Caco-2 (cell line): ENCODE results near the gene GAS6. TPM values are rescaled to one million over a fixed set of nuclear protein-coding genes. Genes with fewer than 3 reads are reported as not detected.

ENCODE experiments used
- BruUV-seq: library from RNA; stranded (reverse); fragments of 400-500 nt; replicated peaks from 2 replicates; lab custom pipeline; 2021; lab: Mats Ljungman, UMichigan
- CTCF ChIA-PET: fragments of 300-600 bp; sonication (Branson Sonifier 250); formaldehyde crosslinking; loops from one replicate; lab custom pipeline; 2022; ENCODE audit warnings: antibody characterized with exemption; lab: Charles Lee
- POLR2A ChIA-PET: fragments of 300-600 bp; sonication (Branson Sonifier 250); formaldehyde crosslinking; loops from one replicate; lab custom pipeline; 2022; ENCODE audit warnings: antibody characterized with exemption; lab: Charles Lee
- DNase-seq, 2 experiments: peaks; one replicate each; pipeline versions ENCODE4 v3.0.0 to v3.0.0-alpha.2; 2020 to 2022
- H3K27me3 ChIP-seq: replicated peaks from 2 replicates; pipeline ENCODE4 v1.6.0; 2011; ENCODE audit warnings: low read length; ENCODE audit not compliant: control insufficient read depth, insufficient read depth
- H3K36me3 ChIP-seq: 2 replicates; pipeline ENCODE4 v1.5.1; 2011; ENCODE audit warnings: low read length; ENCODE audit not compliant: control insufficient read depth, insufficient read depth
- H3K4me1 ChIP-seq: fragments of 250-450 bp; sonication (Bioruptor Pico); 2 replicates; pipeline ENCODE4 v1.5.1; 2020; ENCODE audit warnings: mild to moderate bottlenecking
- H3K4me3 ChIP-seq: 2 replicates; pipeline ENCODE4 v1.5.1; 2011; ENCODE audit warnings: low read depth, mild to moderate bottlenecking, control low read depth, low read length
- H3K9me3 ChIP-seq: fragments of 250-450 bp; sonication (Bioruptor Pico); 2 replicates; pipeline ENCODE4 v1.5.1; 2020; ENCODE audit warnings: mild to moderate bottlenecking, moderate library complexity
- H3K27ac Mint-ChIP-seq: one replicate; pipeline ENCODE4 v1.8.0; 2022; ENCODE audit warnings: mixed read lengths; ENCODE audit not compliant: unreplicated experiment
- H3K27me3 Mint-ChIP-seq: one replicate; pipeline ENCODE4 v1.8.0; 2022; ENCODE audit warnings: mixed read lengths; ENCODE audit not compliant: insufficient read depth, unreplicated experiment
- H3K36me3 Mint-ChIP-seq: one replicate; pipeline ENCODE4 v1.8.0; 2022; ENCODE audit warnings: mild to moderate bottlenecking, mixed read lengths; ENCODE audit not compliant: insufficient read depth, unreplicated experiment
- H3K4me1 Mint-ChIP-seq: one replicate; pipeline ENCODE4 v1.8.0; 2022; ENCODE audit warnings: low read depth, mixed read lengths; ENCODE audit not compliant: unreplicated experiment
- H3K4me3 Mint-ChIP-seq: one replicate; pipeline ENCODE4 v1.8.0; 2022; ENCODE audit warnings: mild to moderate bottlenecking, moderate library complexity, mixed read lengths; ENCODE audit not compliant: unreplicated experiment
- H3K9me3 Mint-ChIP-seq: one replicate; pipeline ENCODE4 v1.8.0; 2022; ENCODE audit warnings: mixed read lengths; ENCODE audit not compliant: unreplicated experiment
- intact Hi-C: fragments of 100-400 bp; cut with micrococcal nuclease; formaldehyde crosslinking; loops from one replicate; pipeline ENCODE4 v1.10.0; 2022; ENCODE audit not compliant: unreplicated experiment
- total RNA-seq: library from RNA; stranded (reverse); gene quantifications from 2 replicates; pipeline ENCODE4 v1.2.3, GENCODE V29; 2022
- TF ChIP-seq, protein P1 (sequence below), 2 experiments: fragments of 200-600 bp in 1 of 2; IDR thresholded peaks; 1 replicate in 1 of 2; 2 replicates in 1 of 2; pipeline versions ENCODE4 v1.5.1 to v1.8.0; 2011 to 2022; ENCODE audit warnings: antibody characterized with exemption in 1 of 2, control low read depth in 1 of 2, inconsistent platforms in 1 of 2, low read depth in 1 of 2, low read length in 1 of 2, mild to moderate bottlenecking in 1 of 2, moderate library complexity in 1 of 2; ENCODE audit not compliant: insufficient read depth in 1 of 2, severe bottlenecking in 1 of 2, unreplicated experiment in 1 of 2

GAS6 gene
- total RNA-seq, 1 experiment from 2014 or later = 34.8 TPM

DNA sequence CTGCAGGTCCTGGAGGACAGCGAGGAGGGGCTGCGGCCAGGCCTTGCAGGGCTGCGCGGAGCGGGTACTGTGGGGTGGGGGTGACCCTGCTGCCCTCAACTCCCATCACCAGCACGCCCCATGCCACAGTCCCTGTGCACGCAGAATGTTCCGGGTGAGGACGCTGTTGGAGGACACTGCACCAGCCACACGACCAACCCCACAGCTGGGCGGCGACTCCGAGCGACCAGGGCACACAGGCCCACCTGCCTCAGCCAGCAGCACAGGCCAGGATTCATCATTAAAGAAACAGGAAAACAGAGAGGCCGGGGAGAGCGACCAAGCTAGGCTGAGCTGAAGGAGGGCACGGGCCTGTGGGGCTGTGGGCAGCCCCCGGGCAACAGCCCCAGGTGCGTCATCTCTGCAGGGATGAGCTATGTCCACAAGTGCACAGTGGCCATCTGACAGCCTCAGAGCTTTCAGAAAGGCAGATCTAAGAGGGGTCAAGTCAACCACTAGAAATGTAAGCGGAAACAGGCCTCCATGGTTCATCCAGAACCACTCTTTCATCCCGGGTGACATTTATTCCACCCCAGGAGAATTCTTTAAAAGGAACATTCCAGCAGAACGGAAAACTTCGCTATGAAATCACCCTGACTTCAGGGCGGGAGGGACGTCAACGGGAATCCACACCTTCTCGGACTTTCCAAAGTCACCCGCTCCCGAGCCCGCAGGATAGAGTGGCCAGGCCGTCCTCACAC lies 1.5 kb downstream of the GAS6 start:
- H3K9me3 Mint-ChIP-seq = no peaks in the 10 kb centered on the region
- TF ChIP-seq, protein P1, sequence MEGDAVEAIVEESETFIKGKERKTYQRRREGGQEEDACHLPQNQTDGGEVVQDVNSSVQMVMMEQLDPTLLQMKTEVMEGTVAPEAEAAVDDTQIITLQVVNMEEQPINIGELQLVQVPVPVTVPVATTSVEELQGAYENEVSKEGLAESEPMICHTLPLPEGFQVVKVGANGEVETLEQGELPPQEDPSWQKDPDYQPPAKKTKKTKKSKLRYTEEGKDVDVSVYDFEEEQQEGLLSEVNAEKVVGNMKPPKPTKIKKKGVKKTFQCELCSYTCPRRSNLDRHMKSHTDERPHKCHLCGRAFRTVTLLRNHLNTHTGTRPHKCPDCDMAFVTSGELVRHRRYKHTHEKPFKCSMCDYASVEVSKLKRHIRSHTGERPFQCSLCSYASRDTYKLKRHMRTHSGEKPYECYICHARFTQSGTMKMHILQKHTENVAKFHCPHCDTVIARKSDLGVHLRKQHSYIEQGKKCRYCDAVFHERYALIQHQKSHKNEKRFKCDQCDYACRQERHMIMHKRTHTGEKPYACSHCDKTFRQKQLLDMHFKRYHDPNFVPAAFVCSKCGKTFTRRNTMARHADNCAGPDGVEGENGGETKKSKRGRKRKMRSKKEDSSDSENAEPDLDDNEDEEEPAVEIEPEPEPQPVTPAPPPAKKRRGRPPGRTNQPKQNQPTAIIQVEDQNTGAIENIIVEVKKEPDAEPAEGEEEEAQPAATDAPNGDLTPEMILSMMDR (IDR thresholded peaks at IDR 0.05; ENCODE audit: insufficient read depth in 1 of 2, low read depth in 1 of 2, low read length in 1 of 2, severe bottlenecking in 1 of 2, unreplicated experiment in 1 of 2) = no peak
- H3K27me3 Mint-ChIP-seq = no peaks in the 10 kb centered on the region
- H3K4me1 Mint-ChIP-seq = peaks cover 21% of the 10 kb centered on the region
- intact Hi-C loops = loop anchor here (5.0 kb wide), 1 partner anchor 365 kb away; no protein-coding TSS in a partner anchor
- peak overlapping the region; percentile 71 for H3K4me3 ChIP-seq
- no peak for DNase-seq
- peaks cover 44% of the 10 kb centered on the region for H3K4me1 ChIP-seq
- peak overlapping the region; percentile 77 for H3K4me3 Mint-ChIP-seq
- peak overlapping the region; percentile 67 for H3K27ac Mint-ChIP-seq
- ChIA-PET POLR2A (no interaction called here), CTCF (no interaction called here)
- H3K9me3 ChIP-seq = no peaks in the 10 kb centered on the region
- peaks cover 12% of the 10 kb centered on the region for H3K36me3 Mint-ChIP-seq
- H3K36me3 ChIP-seq = no peaks in the 10 kb centered on the region
- no peaks in the 10 kb centered on the region for H3K27me3 ChIP-seq
- BruUV-seq = no TSS peak

GRCh38 chr13:113861433-113862030 lies 2.3 kb downstream of the GAS6 start:
- ChIA-PET CTCF (no interaction called here), POLR2A (no interaction called here)
- Mint-ChIP-seq H3K9me3 (no peaks in the 10 kb centered on the region), H3K27me3 (no peaks in the 10 kb centered on the region), H3K36me3 (peaks cover 12% of the 10 kb centered on the region), H3K4me3 (peak overlapping the region; percentile 63), H3K4me1 (peaks cover 21% of the 10 kb centered on the region), H3K27ac (peak overlapping the region; percentile 65)
- intact Hi-C loops = loop anchor here (5.0 kb wide), 1 partner anchor 366 kb away; no protein-coding TSS in a partner anchor
- Histone ChIP-seq H3K27me3 (no peaks in the 10 kb centered on the region), H3K4me1 (peaks cover 44% of the 10 kb centered on the region), H3K9me3 (no peaks in the 10 kb centered on the region), H3K36me3 (no peaks in the 10 kb centered on the region), H3K4me3 (no peak overlapping the region; the same call in 1 of the 2 replicates)
- TSS peak; percentile 14 for BruUV-seq
- TF ChIP-seq, protein P1 (IDR thresholded peaks at IDR 0.05; ENCODE audit: insufficient read depth in 1 of 2, low read depth in 1 of 2, low read length in 1 of 2, severe bottlenecking in 1 of 2, unreplicated experiment in 1 of 2) = no peak
- DNase-seq = no peak

- no peaks in the 10 kb centered on the region for H3K27me3 Mint-ChIP-seq
- peak overlapping the region; percentile 4 for H3K4me3 ChIP-seq
- H3K9me3 Mint-ChIP-seq = no peaks in the 10 kb centered on the region
- DNase-seq = peak; percentile 91 to 93
- ChIA-PET POLR2A (no interaction called here), CTCF (no interaction called here)
- intact Hi-C loops = loop anchor here (1.0 to 5.0 kb wide), 2 partner anchors 44 to 366 kb away; no protein-coding TSS in a partner anchor
- no TSS peak for BruUV-seq
- peak overlapping the region; percentile 65 for H3K27ac Mint-ChIP-seq
- TF ChIP-seq, protein P1 (IDR thresholded peaks at IDR 0.05; ENCODE audit: insufficient read depth in 1 of 2, low read depth in 1 of 2, low read length in 1 of 2, severe bottlenecking in 1 of 2, unreplicated experiment in 1 of 2) = no peak
- peak overlapping the region; percentile 63 for H3K4me3 Mint-ChIP-seq
- H3K36me3 ChIP-seq = no peaks in the 10 kb centered on the region
- H3K4me1 ChIP-seq = peaks cover 44% of the 10 kb centered on the region
- peaks cover 12% of the 10 kb centered on the region for H3K36me3 Mint-ChIP-seq
- H3K9me3 ChIP-seq = no peaks in the 10 kb centered on the region
- H3K27me3 ChIP-seq = no peaks in the 10 kb centered on the region
- peaks cover 21% of the 10 kb centered on the region for H3K4me1 Mint-ChIP-seq
Observed at GRCh38 chr13:113860665-113861432, 3.0 kb downstream of the GAS6 start.
